CD8-positive, alpha-beta memory T cell (primary cell): ENCODE measurements around the gene EPHA2. TPM values are rescaled to one million over a fixed set of nuclear protein-coding genes. Genes with fewer than 3 reads are reported as not detected.

Experiments used
- CTCF ChIA-PET: fragments of 350-600 bp; sonication (Branson Sonifier 250); formaldehyde crosslinking; loops from one replicate; lab custom pipeline; 2021; ENCODE audit warnings: antibody characterized with exemption; lab: Charles Lee
- POLR2A ChIA-PET: fragments of 350-600 bp; sonication (Branson Sonifier 250); formaldehyde crosslinking; loops from one replicate; lab custom pipeline; 2021; ENCODE audit warnings: antibody characterized with exemption; lab: Charles Lee
- DNase-seq, 5 donors: peaks; one replicate each; pipeline versions ENCODE4 v3.0.0 to v3.0.0-alpha.2; 2020 to 2022; ENCODE audit warnings: mixed read lengths in 1 of 5
- H3K27ac ChIP-seq: one replicate; pipeline ENCODE4 v1.7.0; 2013; ENCODE audit warnings: low read depth, mild to moderate bottlenecking, low read length, moderate library complexity
- H3K27me3 ChIP-seq: 2 replicates; pipeline ENCODE4 v1.7.0; 2013; ENCODE audit warnings: low read length, mild to moderate bottlenecking; ENCODE audit not compliant: insufficient read depth, poor library complexity, severe bottlenecking
- H3K36me3 ChIP-seq: 2 replicates; pipeline ENCODE4 v1.7.0; 2013; ENCODE audit warnings: mild to moderate bottlenecking, low read length, moderate library complexity; ENCODE audit not compliant: insufficient read depth
- H3K4me1 ChIP-seq: 2 replicates; pipeline ENCODE4 v1.7.0; 2013; ENCODE audit warnings: mild to moderate bottlenecking, low read length, moderate library complexity; ENCODE audit not compliant: insufficient read depth
- H3K4me3 ChIP-seq: 2 replicates; pipeline ENCODE4 v1.7.0; 2013; ENCODE audit warnings: mild to moderate bottlenecking, low read length
- H3K9me3 ChIP-seq: 2 replicates; pipeline ENCODE4 v1.7.0; 2013; ENCODE audit warnings: mild to moderate bottlenecking, low read length
- H3K27ac Mint-ChIP-seq, 8 donors: one replicate each; pipeline ENCODE4 v1.8.0; 2020 to 2021; ENCODE audit warnings: mixed read lengths in 8 of 8, mild to moderate bottlenecking in 6 of 8, inconsistent platforms in 3 of 8, moderate library complexity in 3 of 8
- H3K27me3 Mint-ChIP-seq, 2 donors: one replicate each; pipeline ENCODE4 v1.8.0; 2020 to 2021; ENCODE audit warnings: mixed read lengths in 2 of 2, mild to moderate bottlenecking in 1 of 2, moderate library complexity in 1 of 2
- H3K36me3 Mint-ChIP-seq, 3 donors: one replicate each; pipeline ENCODE4 v1.8.0; 2020 to 2021; ENCODE audit warnings: mixed read lengths in 3 of 3, inconsistent platforms in 1 of 3, mild to moderate bottlenecking in 1 of 3
- H3K4me1 Mint-ChIP-seq, 3 donors: one replicate each; pipeline ENCODE4 v1.8.0; 2020 to 2021; ENCODE audit warnings: mixed read lengths in 3 of 3, inconsistent platforms in 1 of 3, mild to moderate bottlenecking in 1 of 3
- H3K4me3 Mint-ChIP-seq, 7 donors: one replicate each; pipeline ENCODE4 v1.8.0; 2020 to 2021; ENCODE audit warnings: mixed read lengths in 7 of 7, mild to moderate bottlenecking in 6 of 7, moderate library complexity in 4 of 7, inconsistent platforms in 2 of 7
- H3K9me3 Mint-ChIP-seq, 5 donors: one replicate each; pipeline ENCODE4 v1.8.0; 2020 to 2022; ENCODE audit warnings: mixed read lengths in 5 of 5, mild to moderate bottlenecking in 3 of 5, moderate library complexity in 2 of 5, inconsistent platforms in 1 of 5
- polyA plus RNA-seq: library from polyadenylated mRNA; unstranded; fragments of 300-500 nt; fragmentation: Illumina TruSeq; gene quantifications from one replicate; pipeline ENCODE4 v1.2.3, GENCODE V29; 2021
- total RNA-seq, 2 experiments: library from RNA; stranded (reverse); gene quantifications; one replicate each; pipeline ENCODE4 v1.2.3, GENCODE V29; 2021

The EPHA2 gene
- total and polyA plus RNA-seq, 3 experiments from 2014 or later, result not detected

GRCh38 chr1:16174261-16174868 is 18.5 kb upstream of the EPHA2 start:
- H3K27ac ChIP-seq, result no peak overlapping the region
- H3K4me1 ChIP-seq, result peaks cover 6% of the 10 kb centered on the region
- no peak overlapping the region for H3K4me3 ChIP-seq
- H3K9me3 ChIP-seq, result no peaks in the 10 kb centered on the region
- Mint-ChIP-seq H3K4me1 (peaks cover under 1 to 2% (median 1%) of the 10 kb centered on the region in 3 donors), H3K36me3 (no peaks in the 10 kb centered on the region), H3K4me3 (no peak overlapping the region), H3K9me3 (no peaks in the 10 kb centered on the region), H3K27ac (peak overlapping the region in 1 of 8 donors; percentile 92), H3K27me3 (peaks cover 3 to 11% of the 10 kb centered on the region in 2 donors)
- no peaks in the 10 kb centered on the region for H3K27me3 ChIP-seq
- DNase-seq, result no peak
- no peaks in the 10 kb centered on the region for H3K36me3 ChIP-seq
- POLR2A ChIA-PET, result no interaction called here
- CTCF ChIA-PET, result no interaction called here

- peaks cover 7 to 9% (median 7%) of the 10 kb centered on the region in 3 donors for H3K4me1 Mint-ChIP-seq
- Histone ChIP-seq H3K9me3 (no peaks in the 10 kb centered on the region), H3K4me1 (peaks cover 13% of the 10 kb centered on the region), H3K4me3 (no peak overlapping the region), H3K27me3 (no peaks in the 10 kb centered on the region), H3K36me3 (no peaks in the 10 kb centered on the region), H3K27ac (peak overlapping the region; percentile 51)
- no peak overlapping the region for H3K27ac Mint-ChIP-seq
- H3K4me3 Mint-ChIP-seq, result no peak overlapping the region
- ChIA-PET CTCF (interaction anchor here (1.0 kb wide), 1 partner anchor 13 kb away, joined by 4 read pairs; no protein-coding TSS in a partner anchor), POLR2A (no interaction called here)
- no peaks in the 10 kb centered on the region for H3K36me3 Mint-ChIP-seq
- H3K27me3 Mint-ChIP-seq, result peaks cover 3 to 13% of the 10 kb centered on the region in 2 donors
- H3K9me3 Mint-ChIP-seq, result no peaks in the 10 kb centered on the region
- DNase-seq, result no peak
Observed at GRCh38 chr1:16173447-16174260, 17.8 kb upstream of the EPHA2 start.

- H3K4me1 ChIP-seq, result peaks cover 20% of the 10 kb centered on the region
- no peaks in the 10 kb centered on the region for H3K9me3 Mint-ChIP-seq
- CTCF ChIA-PET, result interaction anchor here (1.0 kb wide), 1 partner anchor 14 kb away, joined by 4 read pairs; no protein-coding TSS in a partner anchor
- H3K36me3 ChIP-seq, result no peaks in the 10 kb centered on the region
- no peaks in the 10 kb centered on the region for H3K27me3 ChIP-seq
- POLR2A ChIA-PET, result no interaction called here
- H3K27me3 Mint-ChIP-seq, result peaks cover 3 to 10% of the 10 kb centered on the region in 2 donors
- no peaks in the 10 kb centered on the region for H3K36me3 Mint-ChIP-seq
- DNase-seq, result no peak
- H3K27ac ChIP-seq, result peak overlapping the region; percentile 51
- peaks cover 13 to 15% (median 14%) of the 10 kb centered on the region in 3 donors for H3K4me1 Mint-ChIP-seq
- H3K4me3 ChIP-seq, result no peak overlapping the region
- H3K4me3 Mint-ChIP-seq, result no peak overlapping the region
- no peaks in the 10 kb centered on the region for H3K9me3 ChIP-seq
- no peak overlapping the region for H3K27ac Mint-ChIP-seq
Observed at GRCh38 chr1:16172964-16173446, 17.1 kb upstream of the EPHA2 start.

- Mint-ChIP-seq H3K36me3 (no peaks in the 10 kb centered on the region), H3K27ac (no peak overlapping the region), H3K4me1 (peaks cover 13 to 17% (median 14%) of the 10 kb centered on the region in 3 donors), H3K27me3 (peaks cover 3 to 10% of the 10 kb centered on the region in 2 donors), H3K4me3 (no peak overlapping the region), H3K9me3 (no peaks in the 10 kb centered on the region)
- no peaks in the 10 kb centered on the region for H3K9me3 ChIP-seq
- no peak overlapping the region for H3K27ac ChIP-seq
- DNase-seq, result no peak
- ChIA-PET POLR2A (no interaction called here), CTCF (interaction anchor here (1.2 kb wide), 1 partner anchor 93 kb away, joined by 3 read pairs; no protein-coding TSS in a partner anchor)
- no peaks in the 10 kb centered on the region for H3K27me3 ChIP-seq
- H3K4me3 ChIP-seq, result no peak overlapping the region
- H3K36me3 ChIP-seq, result no peaks in the 10 kb centered on the region
- H3K4me1 ChIP-seq, result peaks cover 20% of the 10 kb centered on the region
Observed at GRCh38 chr1:16172218-16172830, 16.5 kb upstream of the EPHA2 start.

- Histone ChIP-seq H3K27me3 (no peaks in the 10 kb centered on the region), H3K36me3 (no peaks in the 10 kb centered on the region), H3K27ac (no peak overlapping the region), H3K4me1 (peaks cover 24% of the 10 kb centered on the region), H3K4me3 (no peak overlapping the region), H3K9me3 (no peaks in the 10 kb centered on the region)
- Mint-ChIP-seq H3K4me1 (peaks cover 13 to 20% (median 14%) of the 10 kb centered on the region in 3 donors), H3K4me3 (no peak overlapping the region), H3K27me3 (peaks cover 3 to 10% of the 10 kb centered on the region in 2 donors), H3K9me3 (no peaks in the 10 kb centered on the region), H3K27ac (no peak overlapping the region), H3K36me3 (no peaks in the 10 kb centered on the region)
- POLR2A ChIA-PET, result no interaction called here
- CTCF ChIA-PET, result interaction anchor here (1.2 kb wide), 1 partner anchor 92 kb away, joined by 3 read pairs; no protein-coding TSS in a partner anchor
- no peak for DNase-seq
Observed at GRCh38 chr1:16171314-16172151, 15.7 kb upstream of the EPHA2 start.

GRCh38 chr1:16170283-16170673 is 14.4 kb upstream of the EPHA2 start:
- ChIA-PET POLR2A (no interaction called here), CTCF (no interaction called here)
- Histone ChIP-seq H3K27ac (no peak overlapping the region), H3K36me3 (no peaks in the 10 kb centered on the region), H3K4me1 (peaks cover 30% of the 10 kb centered on the region), H3K9me3 (no peaks in the 10 kb centered on the region), H3K27me3 (no peaks in the 10 kb centered on the region), H3K4me3 (no peak overlapping the region)
- no peaks in the 10 kb centered on the region for H3K36me3 Mint-ChIP-seq
- no peak for DNase-seq
- H3K4me3 Mint-ChIP-seq, result peak overlapping the region in 1 of 7 donors; percentile 12
- H3K9me3 Mint-ChIP-seq, result no peaks in the 10 kb centered on the region
- H3K4me1 Mint-ChIP-seq, result peaks cover 14 to 29% (median 15%) of the 10 kb centered on the region in 3 donors
- H3K27me3 Mint-ChIP-seq, result peaks cover 3 to 10% of the 10 kb centered on the region in 2 donors
- H3K27ac Mint-ChIP-seq, result no peak overlapping the region

- no peak for DNase-seq
- Mint-ChIP-seq H3K9me3 (peaks cover 0 to 2% (median 0%) of the 10 kb centered on the region in 5 donors), H3K27ac (peak overlapping the region in 7 of 8 donors; percentile 65 to 90 (median 81)), H3K4me1 (peaks cover 23 to 40% (median 24%) of the 10 kb centered on the region in 3 donors), H3K4me3 (peak overlapping the region; percentile 56 to 78 (median 70)), H3K27me3 (peaks cover 3 to 10% of the 10 kb centered on the region in 2 donors), H3K36me3 (no peaks in the 10 kb centered on the region)
- Histone ChIP-seq H3K9me3 (no peaks in the 10 kb centered on the region), H3K27me3 (no peaks in the 10 kb centered on the region), H3K27ac (no peak overlapping the region), H3K36me3 (no peaks in the 10 kb centered on the region), H3K4me1 (peaks cover 44% of the 10 kb centered on the region), H3K4me3 (no peak overlapping the region)
- CTCF ChIA-PET, result interaction anchor here (1.4 kb wide), 1 partner anchor 86 kb away, joined by 5 read pairs; no protein-coding TSS in a partner anchor
- POLR2A ChIA-PET, result no interaction called here
Observed at GRCh38 chr1:16168622-16169360, 12.9 kb upstream of the EPHA2 start.
